GM12892 (cell line): ENCODE measurements around the gene EFCC1.

Source experiments
- POLR2A ChIP-seq: IDR thresholded peaks from 2 replicates; pipeline ENCODE4 v1.6.1; 2011; ENCODE audit warnings: low read depth, low read length, control low read depth
- POLR2AphosphoS5 ChIP-seq: IDR thresholded peaks from 2 replicates; pipeline ENCODE4 v1.6.1; 2011; ENCODE audit warnings: low read depth, low read length, control low read depth
- TAF1 ChIP-seq: IDR thresholded peaks from 2 replicates; pipeline ENCODE4 v1.6.1; 2011; ENCODE audit warnings: low read depth, mild to moderate bottlenecking, control low read depth, low read length, borderline replicate concordance

DNA sequence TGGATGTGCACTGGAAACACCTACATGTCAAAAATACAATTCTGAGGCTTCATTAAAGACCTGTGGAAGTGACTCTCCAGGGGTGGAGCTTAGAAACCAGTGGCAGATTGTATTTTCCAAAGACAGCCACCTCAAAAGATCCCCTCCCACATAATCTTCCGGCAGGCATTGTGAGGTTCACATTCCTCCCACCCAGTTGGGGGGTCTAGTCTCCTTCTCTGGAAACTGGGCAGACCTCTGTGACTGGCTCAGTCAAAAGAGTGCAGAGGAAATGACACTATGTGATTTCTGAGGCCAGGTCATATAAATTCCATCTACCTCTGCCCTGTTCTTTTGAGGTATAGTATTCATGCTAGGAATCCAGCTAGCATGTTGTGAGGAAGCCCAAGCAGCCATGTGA, 5.4 kb upstream of the EFCC1 start:
- TF ChIP-seq TAF1: no peak
- TF ChIP-seq POLR2AphosphoS5: no peak
- no peak for TF ChIP-seq POLR2A
